GM12892 (cell line): Measurements from ENCODE around the gene LPCAT3.
A peak's percentile ranks its signal among the peaks of the same experiment; 100 is the strongest.

Experiments used
- POLR2A ChIP-seq: IDR thresholded peaks from 2 replicates; pipeline ENCODE4 v1.6.1; 2011; ENCODE audit warnings: low read depth, low read length, control low read depth
- POLR2AphosphoS5 ChIP-seq: IDR thresholded peaks from 2 replicates; pipeline ENCODE4 v1.6.1; 2011; ENCODE audit warnings: low read depth, low read length, control low read depth
- TAF1 ChIP-seq: IDR thresholded peaks from 2 replicates; pipeline ENCODE4 v1.6.1; 2011; ENCODE audit warnings: low read depth, mild to moderate bottlenecking, control low read depth, low read length, borderline replicate concordance

- TF ChIP-seq POLR2A: peak; percentile 41; the same call in 1 of the 2 replicates
- TF ChIP-seq POLR2AphosphoS5: 0 out of 2 replicates have a peak, but pooled peaks have one; percentile 26
- TF ChIP-seq TAF1: no peak
Observed at GRCh38 chr12:6927379-6928021, 90.8 kb downstream of the LPCAT3 start, which contains the start of gene ATN1.
